Astrocyte (in vitro differentiated cells and primary cell): ENCODE data around the gene INSC. TPM values are rescaled to one million over a fixed set of nuclear protein-coding genes. Genes with fewer than 3 reads are reported as not detected.

Source experiments
- DNase-seq: peaks from one replicate; pipeline ENCODE4 v3.0.0-alpha.2; 2010; ENCODE audit warnings: low read depth
- FAIRE-seq: peaks from 2 replicates; lab custom pipeline; 2011; peaks lifted over from hg19 to GRCh38; lab: Jason Lieb, UNC
- H2AFZ ChIP-seq: 2 replicates; pipeline ENCODE4 v1.6.0; 2012; ENCODE audit warnings: low read depth, low read length, inconsistent platforms
- H3K27ac ChIP-seq: 2 replicates; pipeline ENCODE4 v1.5.1; 2011; ENCODE audit warnings: low read depth, low read length, inconsistent platforms
- H3K27me3 ChIP-seq: 2 replicates; pipeline ENCODE4 v1.6.0; 2011; ENCODE audit warnings: low read length, inconsistent platforms; ENCODE audit not compliant: insufficient read depth
- H3K36me3 ChIP-seq: 2 replicates; pipeline ENCODE4 v1.5.1; 2011; ENCODE audit warnings: low read length, inconsistent platforms; ENCODE audit not compliant: insufficient read depth
- H3K4me1 ChIP-seq: 2 replicates; pipeline ENCODE4 v1.5.1; 2011; ENCODE audit warnings: low read length, inconsistent platforms; ENCODE audit not compliant: insufficient read depth
- H3K4me2 ChIP-seq: 2 replicates; pipeline ENCODE4 v1.6.0; 2012; ENCODE audit warnings: low read length, inconsistent platforms
- H3K4me3 ChIP-seq: 2 replicates; pipeline ENCODE4 v1.5.1; 2011; ENCODE audit warnings: low read depth, mild to moderate bottlenecking, low read length, inconsistent platforms; ENCODE audit not compliant: insufficient read depth
- H3K79me2 ChIP-seq: 2 replicates; pipeline ENCODE4 v1.6.0; 2012; ENCODE audit warnings: mild to moderate bottlenecking, low read length, inconsistent platforms; ENCODE audit not compliant: insufficient read depth
- H3K9ac ChIP-seq: 2 replicates; pipeline ENCODE4 v1.6.0; 2012; ENCODE audit warnings: mild to moderate bottlenecking, low read length, inconsistent platforms
- H3K9me3 ChIP-seq: 2 replicates; pipeline ENCODE4 v1.5.1; 2012; ENCODE audit warnings: low read depth, mild to moderate bottlenecking, low read length, inconsistent platforms; ENCODE audit not compliant: insufficient read depth
- H4K20me1 ChIP-seq: 2 replicates; pipeline ENCODE4 v1.6.0; 2012; ENCODE audit warnings: low read length, inconsistent platforms; ENCODE audit not compliant: insufficient read depth
- H3K27ac Mint-ChIP-seq: one replicate; pipeline ENCODE4 v1.8.0; 2021; ENCODE audit warnings: mild to moderate bottlenecking, mixed read lengths; ENCODE audit not compliant: unreplicated experiment
- H3K27me3 Mint-ChIP-seq: one replicate; pipeline ENCODE4 v1.8.0; 2021; ENCODE audit warnings: low read depth, mixed read lengths; ENCODE audit not compliant: unreplicated experiment
- H3K36me3 Mint-ChIP-seq: one replicate; pipeline ENCODE4 v1.8.0; 2021; ENCODE audit warnings: low read depth, mixed read lengths; ENCODE audit not compliant: unreplicated experiment
- H3K4me1 Mint-ChIP-seq: one replicate; pipeline ENCODE4 v1.8.0; 2021; ENCODE audit warnings: low read depth, mixed read lengths; ENCODE audit not compliant: unreplicated experiment
- H3K4me3 Mint-ChIP-seq: one replicate; pipeline ENCODE4 v1.8.0; 2021; ENCODE audit warnings: mild to moderate bottlenecking, moderate library complexity, mixed read lengths; ENCODE audit not compliant: unreplicated experiment
- H3K9me3 Mint-ChIP-seq: one replicate; pipeline ENCODE4 v1.8.0; 2021; ENCODE audit warnings: mild to moderate bottlenecking, mixed read lengths; ENCODE audit not compliant: unreplicated experiment
- CTCF ChIP-seq: IDR thresholded peaks from 2 replicates; pipeline ENCODE4 v1.5.1; 2011; ENCODE audit warnings: low read depth, mild to moderate bottlenecking, inconsistent platforms, low read length, moderate library complexity; ENCODE audit not compliant: insufficient read depth
- EZH2 ChIP-seq: IDR thresholded peaks from 2 replicates; pipeline ENCODE4 v1.6.1; 2012; ENCODE audit warnings: mild to moderate bottlenecking, low read length, inconsistent platforms; ENCODE audit not compliant: insufficient read depth
- total RNA-seq: library from RNA; stranded (reverse); gene quantifications from 2 replicates; pipeline ENCODE4 v1.2.1, GENCODE V29; 2021

INSC gene
- total RNA-seq, 1 donor from 2014 or later, result not detected

- Mint-ChIP-seq H3K9me3 (no peaks in the 10 kb centered on the region), H3K4me3 (no peak overlapping the region), H3K27ac (no peak overlapping the region), H3K36me3 (no peaks in the 10 kb centered on the region), H3K27me3 (no peaks in the 10 kb centered on the region), H3K4me1 (no peaks in the 10 kb centered on the region)
- FAIRE-seq, result no peak
- Histone ChIP-seq H3K4me1 (no peaks in the 10 kb centered on the region), H3K36me3 (no peaks in the 10 kb centered on the region), H3K27ac (no peak overlapping the region), H2AFZ (no peak overlapping the region), H3K9me3 (no peaks in the 10 kb centered on the region), H3K4me2 (no peak overlapping the region), H4K20me1 (no peaks in the 10 kb centered on the region), H3K9ac (no peak overlapping the region), H3K79me2 (no peaks in the 10 kb centered on the region), H3K27me3 (no peaks in the 10 kb centered on the region), H3K4me3 (no peak overlapping the region)
- no peak for TF ChIP-seq EZH2
- DNase-seq, result no peak
These were observed 67.6 kb downstream of the INSC start for GRCh38 chr11:15182372-15182771.

- FAIRE-seq (no peak), DNase-seq (no peak)
- Mint-ChIP-seq H3K9me3 (no peaks in the 10 kb centered on the region), H3K36me3 (no peaks in the 10 kb centered on the region), H3K4me1 (no peaks in the 10 kb centered on the region), H3K27ac (no peak overlapping the region), H3K4me3 (no peak overlapping the region), H3K27me3 (no peaks in the 10 kb centered on the region)
- H3K36me3 ChIP-seq, result no peaks in the 10 kb centered on the region
- H3K9ac ChIP-seq, result no peak overlapping the region
- H3K4me3 ChIP-seq, result no peak overlapping the region
- H2AFZ ChIP-seq, result no peak overlapping the region
- H3K4me1 ChIP-seq, result no peaks in the 10 kb centered on the region
- TF ChIP-seq EZH2, result no peak
- TF ChIP-seq CTCF, result no peak
- H3K79me2 ChIP-seq, result no peaks in the 10 kb centered on the region
- H4K20me1 ChIP-seq, result no peaks in the 10 kb centered on the region
- no peaks in the 10 kb centered on the region for H3K27me3 ChIP-seq
- H3K4me2 ChIP-seq, result no peak overlapping the region
- no peaks in the 10 kb centered on the region for H3K9me3 ChIP-seq
- H3K27ac ChIP-seq, result no peak overlapping the region
These were observed 70.3 kb downstream of the INSC start for GRCh38 chr11:15185021-15185420.

GRCh38 chr11:15186146-15186545 lies 71.4 kb downstream of the INSC start:
- Mint-ChIP-seq H3K36me3 (no peaks in the 10 kb centered on the region), H3K4me1 (no peaks in the 10 kb centered on the region), H3K9me3 (no peaks in the 10 kb centered on the region), H3K27ac (no peak overlapping the region), H3K27me3 (no peaks in the 10 kb centered on the region), H3K4me3 (no peak overlapping the region)
- no peak overlapping the region for H2AFZ ChIP-seq
- TF ChIP-seq EZH2 (no peak), CTCF (no peak)
- H3K27ac ChIP-seq, result no peak overlapping the region
- no peaks in the 10 kb centered on the region for H3K27me3 ChIP-seq
- no peaks in the 10 kb centered on the region for H3K79me2 ChIP-seq
- H3K9ac ChIP-seq, result no peak overlapping the region
- no peak overlapping the region for H3K4me3 ChIP-seq
- H3K36me3 ChIP-seq, result no peaks in the 10 kb centered on the region
- FAIRE-seq, result no peak
- H3K4me2 ChIP-seq, result no peak overlapping the region
- DNase-seq, result no peak
- H3K4me1 ChIP-seq, result no peaks in the 10 kb centered on the region
- H3K9me3 ChIP-seq, result no peaks in the 10 kb centered on the region
- H4K20me1 ChIP-seq, result no peaks in the 10 kb centered on the region
